Stimulated activated CD8-positive, alpha-beta memory T cell treated with anti-CD3 and anti-CD28 coated beads, Interleukin-15, amount 100 ng/mL, for 4 hours (primary cell): Measurements from ENCODE around the gene SORL1-AS1.
A peak's percentile ranks its signal among the peaks of the same experiment; 100 is the strongest.
"Not testable (repeated sequence)": the region's sequence is repeated elsewhere in the genome, so short reads cannot be mapped to it uniquely, and the experiment has no call there.

ENCODE experiments used
- DNase-seq, 2 donors: peaks; one replicate each; pipeline ENCODE4 v3.0.0-alpha.2; 2020; ENCODE audit warnings: low read depth in 2 of 2

Gene SORL1-AS1

DNA sequence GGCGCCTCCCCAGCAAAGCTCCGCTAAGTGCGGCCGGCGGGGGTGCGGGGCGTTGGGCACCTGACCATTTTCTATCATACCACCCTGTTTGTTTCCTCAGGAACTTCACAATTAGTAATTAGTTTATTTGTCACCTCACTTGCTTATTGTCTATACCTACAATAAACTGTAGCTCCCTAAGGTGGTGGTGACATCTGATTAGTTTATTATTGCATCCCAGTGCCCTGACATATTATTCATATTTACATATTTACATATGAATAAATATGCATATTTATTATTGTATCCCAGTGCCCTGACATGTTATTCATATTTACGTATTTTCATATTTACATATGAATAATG, 25.4 kb downstream of the SORL1-AS1 start:
- DNase-seq: no peak

DNA sequence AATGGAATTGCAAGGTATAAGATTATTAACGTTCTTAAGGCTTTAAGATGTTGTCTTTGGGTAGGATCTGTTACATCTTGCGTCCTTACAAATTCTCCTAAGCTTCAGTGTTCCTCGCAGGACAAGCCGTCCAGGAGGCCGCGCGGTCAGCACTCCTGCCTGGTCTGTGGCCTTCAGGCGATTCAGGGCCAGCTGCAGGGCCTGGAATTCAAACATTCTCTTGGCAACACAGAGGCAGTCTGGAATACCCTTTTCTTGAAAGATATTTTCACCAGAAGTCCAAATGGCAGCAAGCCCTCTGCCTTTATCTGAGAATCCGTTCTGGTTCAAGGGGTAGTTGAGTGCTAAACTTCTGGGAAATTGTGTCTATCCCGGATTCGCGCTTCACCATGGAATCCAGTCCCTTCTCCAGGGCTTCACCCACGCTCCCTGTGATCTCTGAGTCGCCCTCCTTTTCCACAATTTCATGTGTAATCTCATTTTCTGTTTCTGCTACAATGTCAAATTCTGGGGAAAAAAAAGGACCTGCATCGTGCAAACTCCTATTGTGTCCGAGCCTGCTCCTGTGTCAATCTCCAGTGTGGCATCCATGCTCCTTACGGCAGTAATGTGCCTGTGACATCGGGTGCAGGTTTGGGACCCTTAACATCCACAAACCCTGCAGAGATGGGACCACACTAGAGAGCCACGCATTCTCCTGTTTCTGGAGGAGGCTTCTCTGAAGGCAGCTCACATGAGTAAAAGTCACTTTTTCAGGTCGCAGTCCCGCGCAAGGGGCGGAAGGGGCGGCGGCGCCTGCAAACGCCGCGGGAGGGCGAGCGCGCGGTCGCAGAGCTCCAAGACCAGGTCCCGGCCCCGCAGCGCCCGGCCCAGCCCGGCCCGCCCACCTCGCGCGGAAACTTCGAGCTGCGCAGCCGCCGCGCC, 26.0 kb downstream of the SORL1-AS1 start:
- no peak for DNase-seq

DNA sequence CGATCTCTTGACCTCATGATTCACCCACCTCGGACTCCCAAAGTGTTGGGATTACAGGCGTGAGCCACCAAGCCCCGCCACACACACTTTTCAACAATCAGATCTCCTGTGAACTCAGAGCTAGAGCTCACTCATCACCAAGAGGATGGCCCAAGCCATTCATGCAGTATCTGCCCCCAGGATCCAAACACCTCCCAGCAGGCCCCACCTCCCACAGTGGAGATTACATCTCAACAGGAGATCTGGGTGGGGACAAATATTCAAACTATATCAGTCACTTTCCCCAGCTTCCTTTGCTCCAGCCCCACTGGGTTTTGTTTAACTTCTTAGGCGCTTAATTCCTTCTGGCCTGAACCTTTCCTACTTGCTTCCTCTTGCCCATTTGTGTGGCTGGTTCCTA, 26.9 kb downstream of the SORL1-AS1 start:
- no peak for DNase-seq

DNA sequence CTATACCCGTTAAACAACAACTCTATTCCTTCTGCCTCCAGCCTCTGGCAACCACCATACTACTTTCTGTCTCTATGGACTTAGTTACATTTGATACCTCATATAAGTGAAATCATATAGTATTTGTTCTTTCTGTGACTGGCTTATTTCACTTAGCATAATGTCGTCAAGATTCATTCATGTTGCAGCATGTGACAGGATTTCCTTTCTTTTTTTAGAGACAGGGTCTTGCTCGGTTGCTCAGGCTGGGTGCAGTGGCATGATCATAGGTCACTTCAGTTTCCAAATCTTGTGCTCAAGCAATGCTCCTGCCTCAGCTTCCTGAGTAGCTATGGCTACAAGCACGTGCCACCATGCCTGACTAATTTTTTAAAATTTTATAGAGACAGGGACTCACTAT, 30.1 kb downstream of the SORL1-AS1 start:
- DNase-seq: no peak

DNA sequence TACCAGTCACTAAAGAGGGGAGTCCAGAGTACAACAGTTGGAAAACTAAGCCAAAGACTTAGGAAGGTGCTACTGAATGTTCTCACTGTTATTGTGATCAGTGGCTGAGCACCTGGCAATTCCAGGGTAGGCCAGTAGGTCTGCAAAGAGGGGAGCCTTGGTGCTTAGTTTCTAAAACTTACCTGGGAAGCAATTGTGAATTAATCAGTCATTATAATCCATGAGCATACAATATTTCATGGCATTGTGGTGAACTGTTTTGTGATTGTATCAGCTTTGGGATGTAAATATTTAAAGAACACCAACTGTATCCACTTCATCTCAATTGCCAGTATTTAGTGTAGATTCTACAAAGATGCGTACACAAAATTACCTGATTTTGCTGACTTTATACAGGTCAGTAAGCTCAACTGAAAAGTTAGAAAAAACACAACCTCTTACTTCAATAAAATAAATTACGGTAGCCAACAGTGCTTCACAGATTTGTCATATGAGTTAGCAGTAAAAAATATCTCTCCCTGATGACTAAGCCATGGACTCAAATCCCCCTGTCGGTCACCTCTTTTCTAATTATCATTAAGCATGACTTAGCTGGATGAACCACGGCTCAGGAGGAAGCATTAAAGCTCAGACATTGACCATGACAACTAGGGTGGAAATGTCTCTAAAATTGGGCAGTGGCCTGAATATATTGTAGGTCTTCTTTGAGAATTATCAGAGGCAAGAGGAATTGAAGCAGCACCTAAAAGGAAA, 31.4 kb downstream of the SORL1-AS1 start:
- DNase-seq: no peak

DNA sequence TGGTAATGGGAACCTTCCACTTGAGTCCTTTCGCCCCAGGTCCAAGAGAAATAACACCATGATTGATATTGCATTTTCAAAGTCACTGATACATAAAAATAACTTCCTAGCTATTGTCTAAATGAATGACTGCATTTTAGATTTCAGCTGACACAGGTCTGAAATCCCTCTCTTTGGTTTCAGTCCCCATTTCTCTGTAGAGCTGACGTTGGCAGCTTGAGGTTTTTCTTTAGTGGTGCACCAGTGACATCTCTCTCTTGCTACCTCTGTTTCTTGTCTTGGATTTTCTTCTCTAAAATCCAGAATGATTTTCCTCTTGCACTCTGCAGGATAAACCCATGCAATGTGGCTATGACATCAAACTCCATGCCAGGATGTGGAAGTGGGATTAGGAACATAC, 32.4 kb downstream of the SORL1-AS1 start:
- DNase-seq: no peak

DNA sequence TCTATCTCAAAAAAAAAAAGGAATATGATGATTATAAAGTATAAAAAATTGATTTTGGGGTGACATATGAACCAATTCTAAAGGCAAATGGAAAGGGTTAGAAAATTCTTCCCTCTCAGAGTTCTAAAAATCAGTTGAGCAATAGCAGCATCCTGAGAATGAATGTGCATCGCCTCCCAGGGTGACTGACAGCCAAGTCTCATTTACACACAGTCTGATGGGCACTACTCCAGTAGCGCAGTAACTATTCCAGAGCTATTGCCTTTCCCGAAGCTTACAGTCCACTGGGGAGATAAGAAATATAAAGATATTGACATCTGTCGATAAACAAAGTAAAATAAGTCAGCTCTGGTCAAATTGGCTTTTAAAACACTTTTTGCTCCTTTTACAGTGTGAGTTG, 32.9 kb downstream of the SORL1-AS1 start:
- no peak for DNase-seq

DNA sequence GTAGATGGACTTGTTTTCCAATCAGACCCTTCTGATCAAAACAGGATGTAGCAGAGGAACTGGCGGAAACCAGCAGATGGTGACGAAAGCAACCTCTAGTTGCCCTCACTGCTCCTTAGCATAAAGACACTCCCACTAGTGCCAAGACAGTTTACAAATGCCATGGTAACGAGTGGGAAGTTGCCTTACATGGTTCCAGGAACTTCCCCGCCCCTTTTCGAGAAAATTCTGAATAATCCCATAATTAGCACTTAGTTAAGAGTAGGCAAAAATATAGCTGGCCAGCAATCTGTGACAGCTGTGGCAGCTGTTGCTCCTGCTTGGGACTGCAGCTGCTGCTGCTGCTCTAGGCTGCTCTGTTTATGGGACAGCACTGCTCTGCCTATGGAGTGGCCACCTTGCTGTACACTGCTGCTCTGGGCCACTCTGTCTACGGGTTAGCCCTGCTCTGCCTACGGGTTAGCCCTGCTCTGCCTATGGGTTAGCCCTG, 34.1 kb downstream of the SORL1-AS1 start:
- DNase-seq: peak in 1 of 2 donors; percentile 18

DNA sequence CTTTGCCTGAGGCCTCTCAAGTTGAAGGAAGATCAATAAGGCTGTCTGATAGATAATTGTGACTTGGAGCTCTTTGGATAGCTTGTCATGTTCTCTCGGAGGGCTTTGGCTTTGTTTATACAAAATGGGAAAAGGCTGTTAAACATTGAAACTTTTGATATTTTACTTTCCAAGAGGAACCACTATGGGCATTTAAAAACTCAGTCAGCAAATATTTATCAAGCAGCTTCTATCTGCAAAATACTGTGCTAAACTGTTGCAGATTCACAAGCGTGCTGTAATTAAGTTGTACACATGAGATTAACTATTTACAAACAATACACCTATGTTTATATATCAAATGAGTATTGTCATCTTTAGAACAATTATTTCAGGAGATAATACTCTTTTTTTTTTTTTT, 35.2 kb downstream of the SORL1-AS1 start:
- no peak for DNase-seq

DNA sequence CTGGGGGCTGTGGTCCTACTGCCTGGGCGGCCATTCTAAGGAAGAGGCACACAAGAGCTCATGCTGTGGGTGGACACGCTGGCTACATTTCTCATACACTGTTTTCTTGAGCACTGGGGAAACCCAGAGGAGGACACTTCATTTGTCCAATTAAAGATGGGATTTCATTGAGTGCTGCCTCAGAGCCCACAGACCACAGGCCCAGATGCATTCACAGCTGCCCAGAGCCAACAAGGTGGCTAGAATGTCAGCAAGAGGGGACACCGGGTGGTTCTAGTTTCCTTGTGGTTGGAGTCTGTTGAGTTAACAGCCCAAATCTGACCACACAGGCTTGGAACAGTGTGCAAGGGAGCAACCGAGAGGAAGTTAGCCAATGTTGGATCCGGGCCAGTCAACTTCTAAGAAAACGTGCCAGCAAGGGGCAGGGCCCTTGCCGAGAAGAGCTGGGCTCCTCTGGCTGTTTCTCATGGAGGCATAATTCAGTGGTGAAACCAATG, 35.7 kb downstream of the SORL1-AS1 start:
- peak in 1 of 2 donors; percentile 4 for DNase-seq

DNA sequence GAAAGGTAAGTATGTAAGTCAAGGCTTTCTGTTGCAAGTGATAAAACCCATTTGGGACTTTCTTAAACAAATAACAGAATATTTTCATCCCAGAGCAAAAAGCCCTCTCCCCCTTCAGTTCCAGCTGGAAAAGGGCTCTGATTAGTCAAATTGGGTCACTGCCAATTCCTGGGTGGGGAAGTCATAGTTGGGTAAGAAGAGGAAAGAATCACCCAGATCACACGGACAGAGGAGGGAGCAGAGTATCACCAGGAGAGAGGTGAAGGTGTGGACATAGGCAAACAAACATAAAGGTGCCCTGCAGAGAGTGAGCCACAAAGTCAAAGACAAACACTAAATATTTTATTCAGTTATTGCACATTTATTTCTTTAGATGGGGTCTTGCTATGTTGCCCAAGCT, 36.9 kb downstream of the SORL1-AS1 start:
- DNase-seq: no peak

DNA sequence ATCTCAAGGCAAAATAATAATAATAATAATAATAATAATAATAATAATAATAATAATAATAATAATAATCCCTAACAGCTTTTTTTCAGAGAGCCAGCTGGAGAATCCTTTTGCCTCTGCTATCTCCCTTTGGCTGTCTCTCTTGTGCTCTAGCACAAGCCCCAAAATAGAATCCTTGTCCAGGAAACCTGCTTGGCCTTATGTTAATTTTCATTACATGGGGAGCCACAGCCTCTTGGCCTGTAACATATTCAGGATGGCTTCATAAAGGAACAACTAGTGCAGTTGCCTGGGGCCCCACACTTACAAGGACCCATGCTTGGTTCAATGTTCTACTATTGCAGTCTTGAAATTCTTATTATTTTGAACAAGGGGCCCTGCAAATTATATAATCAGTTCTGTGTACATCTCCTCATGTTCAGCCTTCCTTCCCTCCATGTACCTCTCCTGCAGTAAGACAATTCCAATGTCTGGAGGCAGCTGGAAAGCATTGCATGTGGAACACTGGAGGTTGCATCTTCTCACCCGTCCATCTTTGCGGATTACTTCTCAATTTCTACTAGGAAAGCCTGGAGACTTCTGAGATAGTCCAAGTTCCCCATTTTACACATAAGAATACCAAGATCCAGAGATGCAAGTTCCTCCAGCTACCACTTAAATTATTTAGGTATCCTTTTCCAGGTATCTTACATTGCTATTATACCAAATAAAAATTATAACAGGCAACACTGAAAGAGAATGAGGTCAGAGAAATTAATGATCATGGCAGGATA, 38.4 kb downstream of the SORL1-AS1 start:
- no peak for DNase-seq

DNA sequence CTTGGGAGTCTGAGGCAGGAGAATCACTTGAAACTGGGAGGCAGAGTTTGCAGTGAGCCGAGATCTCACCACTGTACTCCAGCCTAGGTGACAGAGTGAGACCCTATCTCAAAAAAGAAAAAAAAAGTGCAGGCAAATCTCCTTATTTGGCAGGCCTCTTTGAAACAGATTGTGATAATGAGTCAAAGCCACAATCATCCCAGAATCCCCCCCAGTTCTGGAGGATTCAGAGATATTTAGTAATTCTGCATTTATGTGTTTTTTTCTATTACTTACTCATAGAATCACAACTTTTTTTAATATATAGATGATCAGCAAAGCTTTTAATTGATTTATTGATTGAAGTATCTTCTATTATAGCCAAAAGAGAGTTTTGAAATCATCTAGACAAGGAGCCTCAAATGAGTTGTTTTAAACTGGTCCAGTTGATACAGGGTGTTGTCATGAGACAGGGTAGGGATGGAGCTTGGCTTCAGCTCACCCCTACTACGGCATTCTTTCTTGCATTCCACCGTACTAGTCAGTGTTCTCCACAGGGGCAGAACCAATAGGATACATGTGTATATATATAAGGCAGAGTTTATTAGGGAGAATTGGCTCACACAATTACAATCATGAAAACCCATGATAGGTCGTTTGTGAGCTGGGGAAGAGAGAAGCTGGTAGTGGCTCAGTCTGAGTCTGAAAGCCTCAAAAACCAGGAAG, 39.9 kb downstream of the SORL1-AS1 start:
- DNase-seq: no peak

DNA sequence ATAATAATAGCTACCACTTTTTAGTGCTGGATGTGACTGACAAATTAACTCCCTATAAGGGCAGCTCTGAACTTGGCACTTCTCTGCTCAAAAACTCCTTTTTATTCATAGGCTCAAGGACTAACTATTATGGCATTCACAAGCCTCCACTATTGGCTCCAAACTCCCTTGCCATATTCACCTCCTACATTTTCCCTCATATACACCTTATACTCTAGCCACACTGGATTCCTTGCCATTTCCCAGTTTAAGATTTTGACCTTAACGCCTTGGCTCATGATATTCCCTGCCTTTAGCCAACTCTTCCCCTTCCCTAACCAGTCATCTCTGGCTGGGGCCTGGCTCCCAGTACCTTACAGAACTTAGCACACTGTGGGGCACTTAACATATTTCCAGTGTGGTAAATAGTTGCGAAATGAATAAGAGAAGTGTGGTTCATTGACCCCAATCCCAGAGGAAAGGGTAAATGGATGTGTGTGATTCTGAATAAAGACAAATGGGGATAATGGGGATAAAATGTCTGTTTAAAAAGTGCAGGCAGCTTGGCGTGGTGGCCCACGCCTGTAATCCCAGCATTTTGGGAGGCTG, 40.7 kb downstream of the SORL1-AS1 start:
- DNase-seq: no peak

DNA sequence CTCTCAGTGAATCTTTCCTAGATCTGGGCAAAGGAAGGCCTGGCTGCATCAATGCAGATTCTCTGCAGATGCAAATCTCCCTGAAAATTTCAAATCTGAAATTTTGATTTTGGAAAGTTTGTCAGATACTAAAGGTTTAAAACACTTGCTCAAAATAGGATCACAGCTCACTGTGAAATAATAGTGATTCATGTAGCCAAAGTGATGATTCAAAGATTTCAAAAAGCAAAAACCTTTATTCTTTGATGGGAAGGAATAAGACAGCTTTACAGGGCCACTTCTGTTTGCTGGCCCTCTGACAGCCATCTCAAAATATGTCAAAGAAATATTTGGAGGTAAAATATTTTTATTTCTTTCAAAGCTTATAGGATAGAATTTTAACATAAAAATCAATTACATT, 41.4 kb downstream of the SORL1-AS1 start:
- DNase-seq: not testable (repeated sequence)

DNA sequence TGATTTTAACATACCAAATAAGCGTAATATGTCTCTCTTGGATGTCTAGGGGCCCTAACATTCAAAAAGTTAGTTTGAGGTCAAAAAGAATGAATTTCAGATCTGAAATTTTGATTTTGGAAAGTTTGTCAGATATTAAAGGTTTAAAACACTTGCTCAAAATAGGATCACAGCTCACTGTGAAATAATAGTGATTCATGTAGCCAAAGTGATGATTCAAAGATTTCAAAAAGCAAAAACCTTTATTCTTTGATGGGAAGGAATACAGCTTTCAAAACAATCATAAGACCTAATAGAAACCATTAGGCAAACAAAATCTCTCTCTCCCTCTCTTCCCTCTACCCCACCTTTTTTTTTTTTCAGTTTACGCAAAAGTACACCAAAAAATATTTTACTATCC, 42.7 kb downstream of the SORL1-AS1 start:
- not testable (repeated sequence) for DNase-seq

DNA sequence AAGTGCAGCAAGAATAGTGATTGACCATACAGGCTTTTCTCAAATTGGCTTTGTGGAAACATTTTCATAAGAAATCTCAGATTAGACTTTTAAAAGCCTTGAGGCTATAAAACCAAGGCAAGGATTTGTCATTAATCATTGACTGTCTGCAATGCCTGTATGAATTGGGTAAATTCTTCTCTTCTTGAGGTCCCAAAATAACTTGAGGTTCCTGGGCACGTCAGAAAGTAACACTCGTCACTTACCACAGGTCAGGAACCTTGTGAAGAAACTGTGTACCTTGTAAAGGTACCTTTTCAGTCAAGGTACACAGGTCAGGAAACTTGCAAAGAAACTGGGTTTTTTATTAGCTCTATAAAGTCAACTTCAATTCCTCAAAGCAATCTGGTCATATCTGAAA, 43.9 kb downstream of the SORL1-AS1 start:
- no peak for DNase-seq

DNA sequence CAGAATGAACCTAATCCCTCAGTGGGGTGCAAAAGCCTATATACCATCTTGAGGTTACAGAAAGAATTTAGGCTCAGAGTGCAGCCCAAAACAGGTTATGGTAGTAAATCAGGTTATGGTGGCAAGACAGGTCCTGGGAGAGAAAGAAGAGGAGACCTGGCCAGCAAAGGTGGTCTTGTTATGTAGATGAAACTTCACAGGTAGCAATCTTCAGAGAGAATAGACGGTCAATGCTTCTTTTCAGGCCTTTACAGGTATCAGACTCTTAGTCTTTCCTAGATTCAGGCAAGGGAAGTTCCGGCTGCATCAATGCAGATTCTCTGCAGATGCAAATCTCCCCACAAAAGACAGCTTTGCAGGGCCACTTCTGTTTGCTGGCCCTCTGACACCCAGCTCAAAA, 46.5 kb downstream of the SORL1-AS1 start:
- no peak for DNase-seq

DNA sequence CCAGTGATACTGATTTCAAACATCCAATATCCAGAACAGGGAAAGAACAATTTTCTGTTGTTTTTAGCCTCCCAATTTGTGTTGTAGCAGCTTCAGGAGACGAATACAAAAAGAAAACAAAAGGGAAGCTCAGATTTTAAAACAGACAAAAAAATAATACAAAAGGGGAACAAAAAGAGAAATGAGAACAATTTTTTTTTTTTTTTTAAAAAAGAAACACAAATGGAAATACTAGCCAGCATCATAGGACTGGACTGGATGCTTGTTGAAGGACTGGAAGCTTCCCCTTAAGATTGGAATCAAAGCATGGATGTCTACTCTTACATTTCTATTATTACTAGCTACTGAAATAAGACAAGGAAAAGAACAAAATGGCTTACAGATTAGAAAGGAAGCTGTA, 47.1 kb downstream of the SORL1-AS1 start:
- DNase-seq: no peak

DNA sequence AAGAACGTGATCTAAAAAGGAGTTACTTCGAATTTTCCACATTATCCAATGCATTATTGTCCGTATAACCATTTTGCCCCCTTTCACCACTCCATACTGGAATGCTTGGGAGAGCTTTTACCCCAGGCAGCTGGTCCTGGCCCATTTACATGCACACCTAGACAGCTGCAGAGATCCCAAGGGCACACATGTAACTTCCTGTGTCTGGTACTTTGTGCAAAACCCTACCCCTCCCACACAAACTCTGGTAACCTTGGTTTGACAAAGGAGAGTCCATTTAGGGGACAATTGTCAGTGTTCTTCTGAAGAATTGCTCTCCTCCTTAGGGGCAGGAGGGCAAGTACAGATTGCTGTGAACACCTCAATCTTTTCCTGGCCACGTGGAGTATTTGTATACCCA, 58.0 kb downstream of the SORL1-AS1 start:
- no peak for DNase-seq

DNA sequence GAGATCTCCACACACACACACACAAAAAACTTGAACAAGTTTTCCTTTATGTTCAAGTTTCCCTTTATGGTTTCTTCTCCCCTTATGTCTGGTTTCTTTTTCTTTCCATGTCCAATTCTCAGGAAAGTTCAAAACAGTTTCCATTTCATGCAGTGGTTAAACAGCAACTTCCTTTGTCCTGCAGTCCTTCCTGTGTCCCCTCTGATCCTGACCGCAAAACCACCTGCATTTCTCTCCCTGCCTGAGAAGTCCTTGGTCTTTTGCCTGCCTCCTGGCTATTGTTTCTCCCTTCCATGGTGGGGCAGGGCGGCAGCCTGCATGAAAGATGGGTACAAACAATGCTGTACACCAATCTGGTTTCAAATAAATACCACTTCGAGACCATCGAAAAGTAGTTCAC, 58.9 kb downstream of the SORL1-AS1 start:
- DNase-seq: no peak
